AML-193 (cell line): ENCODE data around the gene KLHDC7B.
"Not testable (repeated sequence)": the region's sequence is repeated elsewhere in the genome, so short reads cannot be mapped to it uniquely, and the experiment has no call there.

ENCODE experiments used
- DNase-seq, 2 experiments: peaks; one replicate each; lab custom pipeline; 2025; lab: John Stamatoyannopoulos, UW

KLHDC7B gene

GRCh38 chr22:50529897-50530579 lies 15.7 kb upstream of the KLHDC7B start, which contains the start of gene TYMP:
TYMP (minus strand) TSS chr22:50530012; CDS start chr22:50529709, 303 bp downstream.
- no peak for DNase-seq

GRCh38 chr22:50530580-50530876 lies 15.2 kb upstream of the KLHDC7B start:
- DNase-seq: no peak

- DNase-seq: no peak
These were observed 14.7 kb upstream of the KLHDC7B start for GRCh38 chr22:50530877-50531545.

- no peak for DNase-seq
These were observed 14.1 kb upstream of the KLHDC7B start for GRCh38 chr22:50531546-50531961.

GRCh38 chr22:50531962-50532674 lies 13.6 kb upstream of the KLHDC7B start:
- DNase-seq: no peak

- no peak for DNase-seq
These were observed 12.6 kb upstream of the KLHDC7B start for GRCh38 chr22:50532824-50533796.

GRCh38 chr22:50533856-50534711 lies 11.6 kb upstream of the KLHDC7B start:
- DNase-seq: not testable (repeated sequence)

GRCh38 chr22:50535113-50535512 lies 10.6 kb upstream of the KLHDC7B start:
- no peak for DNase-seq

- no peak for DNase-seq
These were observed 9.5 kb upstream of the KLHDC7B start for GRCh38 chr22:50536226-50536625.

- DNase-seq: no peak
These were observed 7.9 kb upstream of the KLHDC7B start for GRCh38 chr22:50537765-50538164.

- no peak for DNase-seq
These were observed 5.3 kb upstream of the KLHDC7B start for GRCh38 chr22:50540381-50540780.

GRCh38 chr22:50541667-50542026 lies 4.1 kb upstream of the KLHDC7B start:
- peak; percentile 61 to 80 for DNase-seq

GRCh38 chr22:50542416-50542927 lies 3.2 kb upstream of the KLHDC7B start:
- peak; percentile 14 to 20 for DNase-seq

GRCh38 chr22:50544078-50544745 lies 1.5 kb upstream of the KLHDC7B start:
- DNase-seq: peak; percentile 46 to 56

GRCh38 chr22:50544746-50545253 lies 899 bp upstream of the KLHDC7B start:
- no peak for DNase-seq

- DNase-seq: no peak
These were observed 895 bp downstream of the KLHDC7B start for GRCh38 chr22:50546326-50547262.

GRCh38 chr22:50547263-50547985 lies 1.7 kb downstream of the KLHDC7B start:
- DNase-seq: no peak
